Measurements from ENCODE around the gene ACSL4. TPM values are rescaled to one million over a fixed set of nuclear protein-coding genes. Genes with fewer than 3 reads are reported as not detected.

The ACSL4 gene
- total RNA-seq, 2 donors from 2014 or later: 27.5 to 117 TPM

- no peaks in the 10 kb centered on the region for H3K9me3 ChIP-seq
- no peak for ATAC-seq (ENCODE audit: insufficient number of reproducible peaks, low FRiP score, low read depth)
- TF ChIP-seq CTCF (IDR thresholded peaks at IDR 0.05): no peak
- no peaks in the 10 kb centered on the region for H3K36me3 ChIP-seq
- no peak overlapping the region for H3K27ac ChIP-seq
- H3K4me3 ChIP-seq: no peak overlapping the region
- no peak for DNase-seq (ENCODE audit: low spot score)
- H3K4me1 ChIP-seq (ENCODE audit: control insufficient read depth in 1 of 2, low read depth in 2 of 2): peaks cover 4 to 22% of the 10 kb centered on the region in 2 donors
- H3K27me3 ChIP-seq (replicated peaks; ENCODE audit: insufficient read depth): no peaks in the 10 kb centered on the region
Observed at GRCh38 chrX:109719264-109719663, 13.8 kb downstream of the ACSL4 start.

GRCh38 chrX:109716431-109717028 is 16.5 kb downstream of the ACSL4 start:
- no peak for ATAC-seq (ENCODE audit: insufficient number of reproducible peaks, low FRiP score, low read depth)
- Histone ChIP-seq H3K4me3 (no peak overlapping the region), H3K36me3 (no peaks in the 10 kb centered on the region), H3K9me3 (no peaks in the 10 kb centered on the region), H3K27ac (no peak overlapping the region), H3K4me1 (ENCODE audit: control insufficient read depth in 1 of 2, low read depth in 2 of 2) (peaks cover 4 to 22% of the 10 kb centered on the region in 2 donors), H3K27me3 (replicated peaks; ENCODE audit: insufficient read depth) (no peaks in the 10 kb centered on the region)
- DNase-seq (ENCODE audit: low spot score): no peak
- no peak for TF ChIP-seq CTCF (IDR thresholded peaks at IDR 0.05)

GRCh38 chrX:109714340-109714958 is 18.6 kb downstream of the ACSL4 start:
- no peak for ATAC-seq (ENCODE audit: insufficient number of reproducible peaks, low FRiP score, low read depth)
- no peaks in the 10 kb centered on the region for H3K27me3 ChIP-seq (replicated peaks; ENCODE audit: insufficient read depth)
- H3K36me3 ChIP-seq: no peaks in the 10 kb centered on the region
- H3K4me3 ChIP-seq: no peak overlapping the region
- peaks cover 10 to 22% of the 10 kb centered on the region in 2 donors for H3K4me1 ChIP-seq (ENCODE audit: control insufficient read depth in 1 of 2, low read depth in 2 of 2)
- no peak overlapping the region for H3K27ac ChIP-seq
- TF ChIP-seq CTCF (IDR thresholded peaks at IDR 0.05): no peak
- H3K9me3 ChIP-seq: no peaks in the 10 kb centered on the region
- DNase-seq (ENCODE audit: low spot score): no peak

- Histone ChIP-seq H3K4me3 (no peak overlapping the region), H3K27me3 (replicated peaks; ENCODE audit: insufficient read depth) (no peaks in the 10 kb centered on the region), H3K27ac (no peak overlapping the region), H3K9me3 (no peaks in the 10 kb centered on the region), H3K36me3 (no peaks in the 10 kb centered on the region), H3K4me1 (ENCODE audit: control insufficient read depth in 1 of 2, low read depth in 2 of 2) (peaks cover 15 to 27% of the 10 kb centered on the region in 2 donors)
- no peak for TF ChIP-seq CTCF (IDR thresholded peaks at IDR 0.05)
- ATAC-seq (ENCODE audit: insufficient number of reproducible peaks, low FRiP score, low read depth): no peak
- DNase-seq (ENCODE audit: low spot score): no peak
Observed at GRCh38 chrX:109710181-109710580, 22.9 kb downstream of the ACSL4 start.

- Histone ChIP-seq H3K4me1 (ENCODE audit: control insufficient read depth in 1 of 2, low read depth in 2 of 2) (peaks cover 15 to 22% of the 10 kb centered on the region in 2 donors), H3K36me3 (no peaks in the 10 kb centered on the region), H3K27ac (peak overlapping the region in 1 of 2 donors; percentile 35), H3K4me3 (no peak overlapping the region), H3K9me3 (no peaks in the 10 kb centered on the region), H3K27me3 (replicated peaks; ENCODE audit: insufficient read depth) (no peaks in the 10 kb centered on the region)
- TF ChIP-seq CTCF (IDR thresholded peaks at IDR 0.05): no peak
- ATAC-seq (ENCODE audit: insufficient number of reproducible peaks, low FRiP score, low read depth) (no peak), DNase-seq (ENCODE audit: low spot score) (no peak)
Observed at GRCh38 chrX:109709129-109709631, 23.9 kb downstream of the ACSL4 start.
